Left cardiac atrium (tissue), 4 donors: ENCODE measurements around the gene VOPP1. TPM values are rescaled to one million over a fixed set of nuclear protein-coding genes. Genes with fewer than 3 reads are reported as not detected.
"Not testable (repeated sequence)": the region's sequence is repeated elsewhere in the genome, so short reads cannot be mapped to it uniquely, and the experiment has no call there.

ENCODE experiments used
- ATAC-seq, 2 donors: fragments of 200-7000 bp; cut with Tn5 transposase; one replicate each; pipeline ENCODE4 v1.9.1; 2020; ENCODE audit warnings: mild to moderate bottlenecking in 2 of 2, moderate library complexity in 2 of 2
- DNase-seq: peaks from one replicate; pipeline ENCODE4 v3.0.0-alpha.2; 2020
- intact Hi-C, 2 donors: fragments of 100-400 bp; cut with DNase I; formaldehyde crosslinking; loops; one replicate each; pipeline versions ENCODE4 v1.14.1 to v1.15.1; 2022 to 2023
- total RNA-seq, 2 donors: library from RNA; stranded (reverse); fragmentation: NEBNext Ultra II Directional; extraction: Animal tissue kit (Norgen Biotek cat#: 25700); gene quantifications; one replicate each; pipeline ENCODE4 v1.2.1, GENCODE V29; 2021
- donor health status: DM: no; HTN: yes; CAD: no.
- donor health status: DM: no; HTN: yes; CAD: no; lungs with severe emphysema.
- donor health status: DM: yes; HTN: yes; CAD: no.
- donor health status: Dilated cardiomyopathy.

Gene VOPP1
- total RNA-seq, 2 donors from 2014 or later = 28.9 to 32.2 TPM

DNA sequence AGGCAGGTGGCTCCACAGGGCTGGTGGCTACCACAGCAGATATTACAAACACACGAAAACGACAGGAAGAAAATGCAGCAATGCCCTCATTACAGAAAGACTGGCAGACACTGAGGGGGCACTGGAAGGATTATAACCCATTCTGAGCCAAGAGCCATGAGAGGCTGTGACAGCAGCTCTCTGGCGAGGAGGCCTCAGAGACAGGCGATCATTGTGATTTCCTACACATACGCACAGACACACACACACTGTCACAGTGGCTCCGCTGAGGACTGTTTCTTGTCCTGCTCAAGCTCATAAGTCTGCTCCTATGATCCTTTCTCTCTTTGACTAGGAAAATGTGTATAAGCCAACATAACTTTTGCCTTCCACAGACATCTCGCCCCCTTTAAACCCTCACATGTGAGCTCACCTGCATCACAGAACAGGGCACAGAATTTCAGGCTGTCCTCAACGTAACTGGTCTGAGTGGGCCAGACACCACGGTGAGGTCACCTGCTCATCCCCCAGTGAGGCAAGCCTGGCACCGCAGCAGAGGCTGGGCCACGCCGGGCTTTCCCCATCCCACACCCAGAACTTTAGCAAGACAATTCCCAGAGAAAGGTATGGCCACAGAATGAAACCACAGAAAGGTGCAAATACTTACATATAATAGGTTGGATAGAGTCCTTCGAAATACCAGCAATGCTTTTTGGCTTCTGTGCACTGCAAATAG lies 51.7 kb downstream of the VOPP1 start:
- intact Hi-C loops = no loop called here
- ATAC-seq = no peak
- no peak for DNase-seq

DNA sequence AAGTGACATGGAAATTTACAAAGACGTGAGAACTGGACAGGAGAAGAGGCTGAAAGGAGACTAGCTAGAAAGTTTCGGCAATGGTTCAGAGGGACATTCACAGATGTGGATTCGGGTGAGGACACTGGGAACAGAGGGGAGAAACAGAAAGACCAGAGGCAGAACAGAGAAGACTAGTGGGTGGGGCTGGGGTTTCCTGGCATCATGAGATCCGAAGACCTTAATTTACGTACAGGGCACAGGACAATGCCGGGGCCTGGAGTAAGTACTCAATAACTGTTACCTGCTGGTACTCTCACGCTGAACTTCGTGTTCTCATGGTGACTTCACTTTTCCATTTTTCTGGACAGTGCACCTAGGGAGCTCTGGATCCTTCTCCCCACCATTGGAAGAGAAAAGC lies 53.5 kb downstream of the VOPP1 start:
- intact Hi-C loops = no loop called here
- ATAC-seq = no peak
- DNase-seq = no peak

GRCh38 chr7:55517936-55518689 lies 54.2 kb downstream of the VOPP1 start:
- DNase-seq (no peak), ATAC-seq (no peak)
- intact Hi-C loops = no loop called here

DNA sequence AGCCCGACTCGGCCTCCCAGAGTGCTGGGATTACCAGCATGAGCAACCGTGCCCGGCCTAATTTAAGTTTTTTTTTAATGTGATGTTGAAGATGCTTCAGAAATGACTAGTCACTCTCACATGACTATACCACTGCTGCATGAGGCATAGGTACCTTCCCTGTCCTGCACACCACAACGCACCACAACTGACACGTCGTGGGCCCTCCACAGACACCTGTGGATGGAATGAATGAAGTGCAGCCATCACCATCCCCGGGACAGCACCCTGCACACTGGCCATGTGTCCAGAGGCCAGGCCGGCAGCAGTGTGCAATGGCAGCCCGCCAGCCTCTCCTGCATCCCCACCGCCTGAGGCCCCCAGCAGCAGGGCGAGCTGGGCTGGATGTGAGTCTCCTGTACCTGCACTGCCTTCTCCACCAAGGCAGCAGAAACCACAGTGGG lies 55.1 kb downstream of the VOPP1 start:
- no peak for ATAC-seq

GRCh38 chr7:55516409-55516808 lies 55.9 kb downstream of the VOPP1 start:
- DNase-seq (no peak), ATAC-seq (no peak)
- intact Hi-C loops = no loop called here

More for the DNA sequence above, 55.1 kb downstream of the VOPP1 start:
- DNase-seq = no peak
- intact Hi-C loops = no loop called here

DNA sequence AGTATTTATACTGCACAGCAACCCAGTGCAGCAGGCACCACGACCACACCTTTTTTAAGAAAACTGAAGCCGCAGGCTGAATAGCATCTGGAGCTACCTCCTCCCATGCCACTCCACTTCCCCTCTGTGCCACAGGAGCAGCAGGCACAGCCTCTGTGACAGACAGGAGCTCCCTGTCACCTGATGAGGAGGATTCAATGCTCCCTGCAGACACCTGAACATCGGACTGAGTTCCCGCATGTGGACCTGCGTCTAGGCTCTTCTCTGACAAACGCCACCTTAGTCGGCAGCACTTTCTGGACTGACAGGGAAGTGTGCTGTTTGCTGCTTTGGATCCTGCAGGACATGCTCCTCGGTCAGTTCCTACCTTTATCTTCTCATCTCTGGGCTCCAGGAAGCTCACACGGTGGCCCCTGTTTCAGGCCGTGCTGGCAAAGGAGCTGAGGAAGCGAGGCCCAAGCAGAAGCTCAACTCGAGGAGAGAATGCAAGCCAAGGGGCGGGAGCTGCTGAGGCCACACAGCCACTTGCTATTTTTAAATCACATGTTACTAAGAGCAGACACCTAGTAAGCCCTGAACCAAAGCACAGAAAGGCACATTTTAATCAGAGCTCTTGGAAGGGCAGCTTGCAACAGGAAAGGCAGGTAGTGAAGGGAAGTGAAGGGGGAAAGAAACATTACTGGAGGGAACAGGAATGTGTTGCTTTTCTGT lies 56.6 kb downstream of the VOPP1 start:
- intact Hi-C loops = no loop called here
- ATAC-seq = peak; percentile 81 to 92
- DNase-seq = no peak

DNA sequence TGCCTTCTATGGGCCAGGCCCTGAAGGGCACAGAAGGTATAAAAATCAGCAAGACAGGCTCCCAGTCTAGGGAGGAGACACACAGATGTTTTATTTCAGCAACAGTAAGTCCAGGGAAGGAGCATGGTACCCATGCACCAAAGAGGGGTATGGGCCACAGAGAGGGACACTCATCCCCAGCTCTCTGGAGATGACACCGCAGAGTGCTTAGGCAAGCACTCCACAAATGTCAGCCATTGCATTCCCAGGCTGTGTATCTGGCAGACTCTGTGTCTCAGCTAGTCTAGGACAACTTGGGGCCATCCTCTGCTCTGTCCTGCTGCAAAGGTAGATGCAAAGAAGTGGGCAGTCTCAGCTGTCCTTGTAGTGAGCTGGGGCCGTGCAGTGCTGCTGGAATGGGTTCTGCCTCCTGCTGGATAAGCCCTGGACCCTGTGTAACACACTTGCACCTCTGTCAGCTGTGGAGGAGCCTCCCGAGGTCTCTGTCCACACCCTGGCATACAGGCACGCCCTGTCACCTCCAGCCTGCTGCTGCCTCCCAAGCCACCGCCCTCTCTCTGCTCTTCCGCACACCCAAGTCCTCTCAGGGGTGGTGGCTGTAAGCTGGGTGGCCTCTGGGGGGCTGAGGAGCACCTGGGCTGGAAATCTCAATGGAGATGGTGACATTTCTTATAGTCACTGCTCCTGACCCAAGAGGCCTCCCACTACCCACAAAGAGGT lies 57.6 kb downstream of the VOPP1 start:
- intact Hi-C loops = no loop called here
- ATAC-seq (peak in 1 of 2 donors; percentile 26), DNase-seq (no peak)

DNA sequence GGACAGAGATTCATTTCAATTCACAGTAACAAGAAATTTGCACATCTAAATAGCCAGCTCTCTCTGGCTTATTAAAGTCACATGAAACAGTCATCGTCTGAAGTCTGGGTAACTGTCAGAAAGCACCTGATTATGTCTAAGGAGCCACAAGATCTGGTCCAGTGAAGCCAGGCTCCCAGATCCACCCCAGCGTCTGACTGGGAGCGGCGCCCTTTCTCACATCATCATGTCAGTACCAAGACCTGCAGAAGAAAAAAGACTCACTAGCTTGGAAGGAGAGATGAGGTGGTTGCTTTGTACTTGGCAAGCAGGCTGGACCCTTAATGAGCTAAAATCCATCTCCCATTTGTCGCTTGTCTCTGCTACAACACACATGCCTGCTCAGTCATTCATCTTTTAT lies 58.4 kb downstream of the VOPP1 start:
- no peak for ATAC-seq
- DNase-seq = no peak
- intact Hi-C loops = no loop called here

DNA sequence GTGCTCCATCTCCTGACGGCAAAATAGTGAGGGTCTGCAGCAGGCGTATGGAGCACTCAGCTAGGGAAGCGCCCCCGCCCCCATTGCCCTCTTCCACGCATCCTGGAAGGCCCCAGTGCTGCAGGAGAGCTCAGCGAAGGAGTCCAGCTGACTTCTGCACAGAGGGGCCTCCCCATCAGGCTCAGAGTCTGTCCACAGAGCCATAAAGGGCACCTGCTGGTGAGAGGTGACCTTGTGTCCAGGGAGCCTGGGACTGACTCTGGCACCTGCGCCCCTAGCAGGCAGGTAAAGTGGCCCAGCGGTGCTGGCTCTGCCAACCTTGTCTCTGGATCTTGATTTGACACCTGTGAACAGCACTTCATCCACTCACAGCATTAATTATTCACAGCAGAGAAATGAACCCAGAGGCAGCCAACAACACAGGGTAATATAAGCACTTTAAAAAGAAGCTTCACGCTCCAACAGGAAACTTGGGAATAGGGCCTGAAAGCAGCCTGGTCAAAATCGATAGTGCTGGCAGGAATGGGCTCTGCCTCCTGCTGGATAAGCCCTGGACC lies 59.6 kb downstream of the VOPP1 start:
- intact Hi-C loops = no loop called here
- DNase-seq (no peak), ATAC-seq (no peak)

GRCh38 chr7:55510621-55511020 lies 61.7 kb downstream of the VOPP1 start:
- ATAC-seq (no peak), DNase-seq (no peak)
- intact Hi-C loops = no loop called here

GRCh38 chr7:55510206-55510605 lies 62.1 kb downstream of the VOPP1 start:
- intact Hi-C loops, DNase-seq, ATAC-seq: not testable (repeated sequence)

GRCh38 chr7:55509322-55509721 lies 63.0 kb downstream of the VOPP1 start:
- ATAC-seq (peak in 1 of 2 donors; percentile 37), DNase-seq (no peak)
- intact Hi-C loops = no loop called here

DNA sequence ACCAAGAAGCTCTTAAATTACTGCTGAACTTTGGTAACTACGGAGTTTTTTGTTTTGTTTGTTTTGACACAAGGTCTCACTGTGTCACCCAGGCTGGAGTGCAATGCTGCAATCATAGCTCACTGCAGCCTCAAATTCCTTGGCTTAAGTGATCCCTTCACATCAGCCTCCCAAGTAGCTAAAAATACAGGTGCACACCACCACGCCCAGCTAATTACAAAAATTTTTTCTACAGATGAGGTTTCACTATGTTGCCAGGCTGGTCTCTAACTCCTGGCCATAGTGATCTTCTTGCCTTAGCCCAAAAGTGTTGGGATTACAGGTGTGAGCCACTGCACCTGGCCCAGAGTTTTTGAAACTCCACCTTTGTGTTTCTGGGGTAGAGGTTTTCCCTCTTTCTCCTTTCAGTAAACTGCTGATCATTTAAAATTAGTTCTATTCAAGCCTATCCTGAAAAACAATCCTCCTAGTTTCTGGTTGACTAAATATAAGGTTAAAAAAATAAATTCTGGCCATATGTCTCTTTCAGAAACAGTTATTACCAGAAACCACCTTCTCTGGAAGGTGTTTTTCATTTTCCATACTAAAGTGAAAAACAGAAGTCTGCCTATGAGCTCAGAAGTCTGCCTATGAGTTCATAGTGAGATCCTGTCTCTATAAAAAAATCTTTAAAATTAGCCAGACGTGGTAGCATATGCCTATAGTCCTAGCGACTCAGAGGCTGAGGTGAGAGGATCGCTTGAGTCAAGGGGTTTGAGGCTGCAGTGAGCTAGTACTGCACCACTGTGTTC lies 63.9 kb downstream of the VOPP1 start:
- ATAC-seq (no peak), DNase-seq (no peak)

GRCh38 chr7:55507743-55508142 lies 64.6 kb downstream of the VOPP1 start:
- ATAC-seq = no peak
- DNase-seq = no peak
- intact Hi-C loops = no loop called here

More for the DNA sequence above, 63.9 kb downstream of the VOPP1 start:
- intact Hi-C loops = no loop called here

DNA sequence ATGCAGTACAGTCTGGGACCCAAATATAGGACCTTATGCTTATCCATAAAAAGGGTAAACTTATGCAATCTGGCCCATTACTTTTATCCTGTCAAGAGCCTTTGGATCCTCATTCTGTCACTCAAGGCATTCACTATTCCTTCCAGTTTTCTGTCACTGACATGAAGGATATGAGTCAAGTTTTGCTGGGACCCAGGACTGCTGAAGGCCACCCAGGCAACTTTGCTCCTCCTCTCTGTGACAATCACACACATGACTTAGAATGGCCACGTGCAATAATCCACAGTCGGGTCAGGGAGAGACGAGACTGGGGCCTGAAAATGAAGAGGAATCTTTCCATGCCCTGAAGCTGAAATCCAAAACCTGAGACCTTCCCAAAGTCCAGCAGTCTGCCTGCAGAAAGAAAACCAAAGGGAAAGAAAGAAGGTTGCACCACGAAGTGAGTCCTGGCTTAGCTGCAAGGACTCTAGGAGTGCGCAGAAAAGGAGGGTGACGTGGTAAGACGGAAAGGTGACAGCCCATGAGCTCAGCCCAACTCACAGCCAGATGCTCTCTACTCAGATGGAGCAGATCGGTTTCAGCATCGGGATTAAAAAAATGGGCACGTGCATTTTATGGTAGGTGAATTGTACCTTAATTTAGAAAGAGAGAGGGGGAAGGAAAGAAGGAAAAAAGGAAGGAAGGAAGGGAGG lies 67.2 kb downstream of the VOPP1 start:
- DNase-seq = no peak
- intact Hi-C loops = no loop called here
- no peak for ATAC-seq

DNA sequence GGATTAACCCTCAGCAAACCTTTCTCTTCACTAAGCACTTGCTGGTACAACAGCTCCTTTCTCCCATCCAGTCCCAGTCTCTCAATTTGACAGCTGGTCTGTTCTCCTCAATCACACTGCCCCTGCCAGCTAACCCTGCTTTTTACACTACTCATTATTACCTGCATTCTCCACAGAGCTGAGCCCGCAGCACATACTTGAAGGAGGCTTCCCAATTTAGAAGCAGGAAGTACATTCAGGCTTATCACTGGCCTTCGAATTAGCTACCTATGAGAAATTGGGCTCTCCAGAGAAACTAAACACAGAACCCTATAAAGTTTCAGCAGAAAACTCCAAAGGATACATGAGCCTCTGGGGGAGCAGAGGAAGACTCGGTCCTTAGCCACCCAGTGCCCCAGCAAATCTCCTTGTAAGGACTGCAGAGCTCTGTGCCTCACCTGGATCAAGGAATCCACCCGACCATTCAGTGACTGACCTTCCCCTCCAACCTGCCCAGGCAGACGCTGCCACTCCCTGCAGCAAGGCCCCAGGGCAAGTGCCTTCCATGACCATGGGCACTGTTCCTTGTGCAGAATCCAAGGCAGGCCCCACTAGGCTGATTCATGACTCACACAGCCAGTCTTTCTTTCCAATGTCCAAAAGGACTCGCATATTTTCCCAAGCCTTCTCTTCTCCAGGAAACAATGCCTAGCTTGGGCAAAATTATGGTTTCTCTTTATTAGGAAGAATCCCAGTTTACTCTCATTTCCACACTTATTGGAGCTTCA lies 68.0 kb downstream of the VOPP1 start:
- no peak for DNase-seq
- intact Hi-C loops = no loop called here

DNA sequence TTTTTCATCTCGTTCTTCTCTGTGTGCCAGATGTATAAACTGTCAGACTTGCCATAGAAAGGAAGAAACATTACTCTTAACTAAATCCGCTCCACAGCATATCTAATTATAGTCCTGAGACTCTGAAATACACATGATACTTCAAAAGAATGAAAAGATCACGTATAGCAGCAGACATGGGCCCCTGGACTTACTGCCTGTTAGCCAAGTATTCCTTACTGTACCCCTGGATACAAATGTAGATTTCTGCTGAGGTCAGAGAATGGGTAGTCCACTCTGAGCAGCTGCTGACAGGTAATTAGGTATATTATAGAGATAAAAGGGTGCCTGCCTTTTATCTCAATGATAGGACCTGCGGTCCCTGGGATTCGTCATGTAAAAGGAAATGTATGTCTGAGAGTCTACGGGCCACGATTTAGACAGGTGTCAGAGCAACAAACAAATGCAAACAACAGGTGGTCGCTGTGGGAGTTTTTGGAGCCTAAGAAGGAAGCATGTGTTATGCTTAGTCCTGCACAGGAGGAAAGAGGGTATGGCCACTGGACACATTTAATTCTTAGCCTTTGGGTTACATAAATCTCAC lies 69.4 kb downstream of the VOPP1 start:
- no peak for ATAC-seq
- intact Hi-C loops = no loop called here
- no peak for DNase-seq

More for the DNA sequence above, 68.0 kb downstream of the VOPP1 start:
- peak in 1 of 2 donors; percentile 25 for ATAC-seq
